Pancreas (tissue), 10 donors: ENCODE data around the gene FBXO10. TPM values are rescaled to one million over a fixed set of nuclear protein-coding genes. Genes with fewer than 3 reads are reported as not detected.

Source experiments
- ATAC-seq, 4 donors: fragments of 200-7000 bp; cut with Tn5 transposase; one replicate each; pipeline versions ENCODE4 v1.8.0 to v1.9.1; 2020; ENCODE audit warnings: mild to moderate bottlenecking in 4 of 4, moderate library complexity in 4 of 4
- DNase-seq, 6 donors: peaks; one replicate each; pipeline ENCODE4 v3.0.0-alpha.2; 2020
- FAIRE-seq: peaks from 2 replicates; lab custom pipeline; 2012; peaks lifted over from hg19 to GRCh38; lab: Jason Lieb, UNC
- H3K27ac ChIP-seq, 4 donors: fragments of 200-600 bp; sonication (generic); 1 replicate in 3 of 4; 2 replicates in 1 of 4; pipeline versions ENCODE4 v1.5.0 to v1.8.0; 2020
- H3K27me3 ChIP-seq, 4 donors: fragments of 200-600 bp; one replicate each; pipeline ENCODE4 v1.8.0; 2021
- H3K36me3 ChIP-seq, 3 donors: fragments of 200-600 bp; sonication (generic) in 1 of 3; one replicate each; pipeline versions ENCODE4 v1.5.0 to v1.8.0; 2020 to 2021
- H3K4me1 ChIP-seq, 3 donors: fragments of 200-600 bp; one replicate each; pipeline ENCODE4 v1.8.0; 2021
- H3K4me3 ChIP-seq, 4 donors: fragments of 200-600 bp; sonication (generic) in 2 of 4; one replicate each; pipeline versions ENCODE4 v1.5.0 to v1.8.0; 2020 to 2021
- H3K9me3 ChIP-seq, 4 donors: fragments of 200-600 bp; one replicate each; pipeline ENCODE4 v1.8.0; 2021
- WGBS, 2 donors: extraction: QIAGEN DNeasy Blood & Tissue Kit; methylation state at CpG; one replicate each; pipeline ENCODE4 v1.1.7; 2013; 5-methylcytosine and 5-hydroxymethylcytosine counted together
- intact Hi-C, 3 donors: fragments of 100-400 bp; cut with DNase I; formaldehyde crosslinking; loops; one replicate each; pipeline versions ENCODE4 v1.11.1 to v1.14.2; 2022
- polyA plus RNA-seq, 2 donors: library from polyadenylated mRNA; stranded (reverse); fragments of 200-250 nt; gene quantifications; one replicate each; pipeline ENCODE4 v1.2.3, GENCODE V29; 2013
- total RNA-seq, 6 donors: library from RNA; stranded (reverse); fragmentation: NEBNext Ultra II Directional in 4 of 6; extraction: Animal tissue kit (Norgen Biotek cat#: 25700) in 4 of 6; gene quantifications; one replicate each; pipeline versions ENCODE4 v1.2.1 to v1.2.4, GENCODE V29; 2021 to 2023
- TF ChIP-seq, protein P1 (sequence below), 4 donors: fragments of 200-600 bp; sonication (generic) in 3 of 4; IDR thresholded peaks; one replicate each; pipeline versions ENCODE4 v1.5.0 to v1.8.0; 2021; ENCODE audit warnings: antibody characterized with exemption in 4 of 4
- donor health status: healthy with polysubstance abuse.
- donor health status: DM: no; HTN: no; CAD: no; lungs with moderate emphysema.
- donor health status: DM: no; HTN: no; CAD: no.
- donor health status: control.
- donor health status: control.
- donor health status: Bipolar disorder and iron deficiency.
- donor health status: DM: yes; HTN: yes; CAD: no.
- donor health status: DM: no; HTN: no; CAD: no.
- donor health status: DM: no; HTN: no; CAD: no.
- donor health status: DM: yes; HTN: yes; CAD: no.

The FBXO10 gene, protein sequence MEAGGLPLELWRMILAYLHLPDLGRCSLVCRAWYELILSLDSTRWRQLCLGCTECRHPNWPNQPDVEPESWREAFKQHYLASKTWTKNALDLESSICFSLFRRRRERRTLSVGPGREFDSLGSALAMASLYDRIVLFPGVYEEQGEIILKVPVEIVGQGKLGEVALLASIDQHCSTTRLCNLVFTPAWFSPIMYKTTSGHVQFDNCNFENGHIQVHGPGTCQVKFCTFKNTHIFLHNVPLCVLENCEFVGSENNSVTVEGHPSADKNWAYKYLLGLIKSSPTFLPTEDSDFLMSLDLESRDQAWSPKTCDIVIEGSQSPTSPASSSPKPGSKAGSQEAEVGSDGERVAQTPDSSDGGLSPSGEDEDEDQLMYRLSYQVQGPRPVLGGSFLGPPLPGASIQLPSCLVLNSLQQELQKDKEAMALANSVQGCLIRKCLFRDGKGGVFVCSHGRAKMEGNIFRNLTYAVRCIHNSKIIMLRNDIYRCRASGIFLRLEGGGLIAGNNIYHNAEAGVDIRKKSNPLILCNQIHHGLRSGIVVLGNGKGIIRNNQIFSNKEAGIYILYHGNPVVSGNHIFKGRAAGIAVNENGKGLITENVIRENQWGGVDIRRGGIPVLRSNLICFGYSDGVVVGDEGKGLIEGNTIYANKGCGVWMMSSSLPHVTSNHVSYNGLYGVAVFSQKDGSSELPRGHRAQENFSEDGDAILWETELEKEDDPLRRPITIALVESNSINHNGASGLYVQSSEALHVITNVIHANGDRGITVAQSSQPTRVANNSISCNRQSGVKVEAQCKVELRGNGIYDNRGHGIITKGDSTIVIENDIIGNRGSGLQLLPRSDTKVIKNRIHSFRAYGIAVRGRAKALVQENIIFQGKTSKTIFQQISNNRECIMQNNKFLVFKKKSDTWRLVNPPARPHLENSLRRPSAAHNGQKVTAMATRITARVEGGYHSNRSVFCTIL
- 1 to 10 TPM; 3.9 to 7.9 (median 6.0) TPM for total RNA-seq
- 1 to 10 TPM; 6.1 to 6.2 TPM for polyA plus RNA-seq

DNA sequence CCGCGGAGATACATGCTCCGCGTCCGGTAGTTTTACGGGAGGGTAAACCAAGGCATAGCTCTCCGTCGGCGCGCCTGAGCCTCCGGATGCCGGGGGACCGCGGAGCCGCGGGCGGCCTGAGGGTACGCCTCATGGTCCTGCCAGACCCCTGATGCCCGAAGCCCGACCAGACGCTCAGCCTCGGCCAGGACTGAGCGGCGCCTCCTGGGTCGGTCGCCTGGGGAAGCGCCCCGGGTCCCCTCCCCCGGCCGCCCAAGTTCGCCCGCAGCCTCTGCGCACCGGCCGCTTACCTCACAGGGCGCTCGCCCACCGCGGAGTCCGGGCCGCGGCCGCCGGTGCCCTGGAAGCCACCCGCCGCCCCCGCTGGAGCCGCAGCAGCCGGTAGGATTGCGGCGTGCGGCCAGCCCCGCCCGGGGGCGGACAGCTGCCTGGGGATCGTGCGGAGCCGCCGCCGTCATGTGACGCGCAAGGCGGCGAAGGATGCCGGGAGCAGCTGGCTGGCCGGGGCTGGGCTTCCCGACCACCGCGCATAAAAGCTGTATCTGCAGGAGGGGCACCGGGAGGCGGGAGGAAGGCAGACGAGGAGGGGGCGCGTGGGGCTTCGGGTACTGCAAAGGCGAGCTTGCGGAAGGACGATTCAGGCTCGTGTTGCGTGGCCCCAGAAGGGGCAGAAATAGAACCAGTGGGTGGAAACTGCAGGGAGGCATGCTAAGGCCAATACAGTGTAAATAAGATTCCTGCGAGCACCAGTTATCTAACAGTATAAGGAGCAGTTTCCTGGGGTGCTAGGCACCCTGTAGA is at the start of gene FBXO10:
Gene FBXO10 (minus strand): TSS at position 460 of the 801 bp plus-strand sequence. CDS start 34,612 bp downstream, outside the sequence.
- Histone ChIP-seq H3K36me3 (no peaks in the 10 kb centered on the region), H3K27me3 (no peaks in the 10 kb centered on the region), H3K9me3 (no peaks in the 10 kb centered on the region), H3K27ac (peak within 1 kb of the TSS; percentile 57 to 74 (median 68)), H3K4me3 (peak within 1 kb of the TSS; percentile 76 to 87 (median 82)), H3K4me1 (peaks cover 0 to 9% (median 3%) of the 10 kb centered on the region in 3 donors)
- FAIRE-seq, result no peak
- TF ChIP-seq, protein P1, sequence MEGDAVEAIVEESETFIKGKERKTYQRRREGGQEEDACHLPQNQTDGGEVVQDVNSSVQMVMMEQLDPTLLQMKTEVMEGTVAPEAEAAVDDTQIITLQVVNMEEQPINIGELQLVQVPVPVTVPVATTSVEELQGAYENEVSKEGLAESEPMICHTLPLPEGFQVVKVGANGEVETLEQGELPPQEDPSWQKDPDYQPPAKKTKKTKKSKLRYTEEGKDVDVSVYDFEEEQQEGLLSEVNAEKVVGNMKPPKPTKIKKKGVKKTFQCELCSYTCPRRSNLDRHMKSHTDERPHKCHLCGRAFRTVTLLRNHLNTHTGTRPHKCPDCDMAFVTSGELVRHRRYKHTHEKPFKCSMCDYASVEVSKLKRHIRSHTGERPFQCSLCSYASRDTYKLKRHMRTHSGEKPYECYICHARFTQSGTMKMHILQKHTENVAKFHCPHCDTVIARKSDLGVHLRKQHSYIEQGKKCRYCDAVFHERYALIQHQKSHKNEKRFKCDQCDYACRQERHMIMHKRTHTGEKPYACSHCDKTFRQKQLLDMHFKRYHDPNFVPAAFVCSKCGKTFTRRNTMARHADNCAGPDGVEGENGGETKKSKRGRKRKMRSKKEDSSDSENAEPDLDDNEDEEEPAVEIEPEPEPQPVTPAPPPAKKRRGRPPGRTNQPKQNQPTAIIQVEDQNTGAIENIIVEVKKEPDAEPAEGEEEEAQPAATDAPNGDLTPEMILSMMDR (IDR thresholded peaks at IDR 0.05), result no peak
- peak; percentile 68 to 88 (median 74) for DNase-seq
- intact Hi-C loops, result no loop called here
- WGBS, 2 donors, result 0 to 1% methylated on average over 75 to 81 of the region's 81 CpGs
- ATAC-seq, result peak; percentile 92 to 95 (median 94)

DNA sequence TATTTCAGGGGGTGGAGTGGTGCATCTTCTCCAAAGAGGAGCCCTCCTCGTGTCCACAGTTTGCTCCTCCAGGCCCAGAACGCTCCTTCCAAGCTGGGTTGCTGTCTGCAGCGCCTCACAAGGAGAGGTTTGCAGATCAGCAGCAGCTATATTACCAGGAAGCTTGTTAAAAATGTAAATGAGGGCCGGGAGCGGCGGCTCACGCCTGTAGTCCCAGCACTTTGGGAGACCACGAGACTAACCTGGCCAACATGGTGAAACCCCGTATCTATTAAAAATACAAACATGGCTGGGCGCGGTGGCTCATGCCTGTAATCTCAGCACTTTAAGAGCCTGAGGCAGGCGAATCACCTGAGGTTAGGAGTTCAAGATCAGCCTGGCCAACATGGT is 49.6 kb upstream of the FBXO10 start:
- FAIRE-seq (no peak), DNase-seq (no peak)

DNA sequence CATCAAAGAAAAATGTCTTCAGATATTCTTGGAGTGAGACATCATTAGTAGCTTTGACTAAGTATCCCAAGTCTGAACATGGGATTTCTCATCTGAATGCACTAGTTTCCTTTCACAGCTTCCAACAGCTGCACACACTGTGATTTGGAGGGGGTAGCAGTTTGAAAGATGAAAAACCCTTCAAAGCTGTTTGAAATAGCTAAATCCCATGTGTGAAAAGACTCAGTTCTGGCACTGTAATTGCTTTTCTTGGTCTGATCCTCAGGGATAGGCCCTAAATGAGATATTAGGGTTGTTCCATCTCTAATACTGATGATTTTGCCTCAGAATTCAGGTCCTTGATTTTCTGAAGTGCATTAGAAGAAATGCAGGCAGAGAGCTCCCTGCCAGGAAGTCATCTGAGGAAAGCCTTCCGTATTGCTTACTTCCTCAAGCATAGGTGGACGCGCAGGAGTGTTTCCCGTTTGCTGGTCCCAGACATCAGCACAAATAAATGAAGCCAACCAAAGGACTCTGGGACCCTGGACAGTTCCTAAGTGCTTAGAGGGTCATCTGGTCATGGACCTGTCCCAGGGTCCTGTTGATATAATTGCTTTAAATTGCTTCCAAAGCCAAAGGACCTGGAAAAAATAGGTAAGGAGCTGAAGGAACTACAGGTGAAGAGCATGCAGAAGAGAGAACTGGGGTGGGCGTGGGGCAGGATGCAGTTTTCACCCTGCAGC is 49.0 kb upstream of the FBXO10 start:
- TF ChIP-seq, protein P1 (IDR thresholded peaks at IDR 0.05), result no peak
- H3K27me3 ChIP-seq, result no peaks in the 10 kb centered on the region
- no peaks in the 10 kb centered on the region for H3K36me3 ChIP-seq
- intact Hi-C loops, result no loop called here
- no peak for ATAC-seq
- no peak overlapping the region for H3K4me3 ChIP-seq
- FAIRE-seq, result no peak
- H3K4me1 ChIP-seq, result no peaks in the 10 kb centered on the region
- no peaks in the 10 kb centered on the region for H3K9me3 ChIP-seq
- WGBS, 2 donors, result 83 to 90% methylated on average over 5 of the region's 5 CpGs
- no peak for DNase-seq
- H3K27ac ChIP-seq, result no peak overlapping the region

More for the DNA sequence above, 49.6 kb upstream of the FBXO10 start:
- H3K4me3 ChIP-seq, result no peak overlapping the region
- no peak overlapping the region for H3K27ac ChIP-seq
- 81 to 82% methylated on average over 12 of the region's 12 CpGs for WGBS, 2 donors
- H3K4me1 ChIP-seq, result no peaks in the 10 kb centered on the region
- intact Hi-C loops, result no loop called here
- no peak for ATAC-seq
- TF ChIP-seq, protein P1 (IDR thresholded peaks at IDR 0.05), result no peak
- H3K9me3 ChIP-seq, result no peaks in the 10 kb centered on the region
- no peaks in the 10 kb centered on the region for H3K27me3 ChIP-seq
- H3K36me3 ChIP-seq, result no peaks in the 10 kb centered on the region

DNA sequence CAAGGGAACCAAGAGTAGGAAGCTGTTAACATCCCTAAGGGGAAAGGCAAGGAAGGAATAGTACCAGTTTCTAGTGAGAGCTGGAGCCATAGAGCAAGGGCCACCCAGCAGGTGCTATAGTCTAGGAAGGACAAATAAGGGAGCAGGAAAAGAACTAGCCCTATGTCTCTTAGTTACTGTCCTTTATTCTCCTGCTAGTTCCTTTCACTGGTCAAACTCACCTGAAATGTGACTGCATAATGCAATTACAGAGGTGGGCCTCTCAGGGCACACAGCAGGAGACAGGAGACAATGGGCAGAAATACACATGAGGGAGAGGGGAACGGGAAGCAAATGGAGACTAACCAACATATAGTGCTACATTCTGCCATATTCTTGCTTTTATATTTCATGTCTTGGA is 47.9 kb upstream of the FBXO10 start:
- FAIRE-seq, result no peak
- no peak for ATAC-seq
- WGBS, 2 donors, result 84 to 96% methylated on average over 1 of the region's 1 CpG
- Histone ChIP-seq H3K4me1 (no peaks in the 10 kb centered on the region), H3K27ac (no peak overlapping the region), H3K36me3 (no peaks in the 10 kb centered on the region), H3K4me3 (no peak overlapping the region), H3K27me3 (no peaks in the 10 kb centered on the region), H3K9me3 (no peaks in the 10 kb centered on the region)
- intact Hi-C loops, result no loop called here
- DNase-seq, result no peak
- TF ChIP-seq, protein P1 (IDR thresholded peaks at IDR 0.05), result no peak
